Activated naive CD4-positive, alpha-beta T cell treated with anti-CD3 and anti-CD28 coated beads for 36 hours (primary cell): Measurements from ENCODE around the gene CSF1. TPM values are rescaled to one million over a fixed set of nuclear protein-coding genes. Genes with fewer than 3 reads are reported as not detected.

ENCODE experiments used
- CTCF ChIA-PET: fragments of 350-600 bp; sonication (Branson Sonifier 250); formaldehyde crosslinking; loops from one replicate; lab custom pipeline; 2021; ENCODE audit warnings: antibody characterized with exemption; lab: Charles Lee
- DNase-seq: peaks from one replicate; pipeline ENCODE4 v3.0.0-alpha.2; 2020
- H3K27ac Mint-ChIP-seq: one replicate; pipeline ENCODE4 v1.8.0; 2021; ENCODE audit warnings: mild to moderate bottlenecking, mixed read lengths
- H3K27me3 Mint-ChIP-seq: one replicate; pipeline ENCODE4 v1.8.0; 2021; ENCODE audit warnings: low read depth, mixed read lengths
- H3K36me3 Mint-ChIP-seq: one replicate; pipeline ENCODE4 v1.8.0; 2021; ENCODE audit warnings: low read depth, mixed read lengths
- H3K4me1 Mint-ChIP-seq: one replicate; pipeline ENCODE4 v1.8.0; 2021; ENCODE audit warnings: low read depth, mixed read lengths
- H3K4me3 Mint-ChIP-seq: one replicate; pipeline ENCODE4 v1.8.0; 2021; ENCODE audit warnings: mild to moderate bottlenecking, moderate library complexity, mixed read lengths
- H3K9me3 Mint-ChIP-seq: one replicate; pipeline ENCODE4 v1.8.0; 2021; ENCODE audit warnings: mixed read lengths
- intact Hi-C: fragments of 100-400 bp; cut with micrococcal nuclease; formaldehyde crosslinking; loops from one replicate; pipeline ENCODE4 v1.15.1; 2023
- total RNA-seq, 2 experiments: library from RNA; stranded (reverse); gene quantifications; one replicate each; pipeline ENCODE4 v1.2.3, GENCODE V29; 2021

CSF1 gene
- total RNA-seq, 2 experiments from 2014 or later: 12.0 to 13.5 TPM

DNA sequence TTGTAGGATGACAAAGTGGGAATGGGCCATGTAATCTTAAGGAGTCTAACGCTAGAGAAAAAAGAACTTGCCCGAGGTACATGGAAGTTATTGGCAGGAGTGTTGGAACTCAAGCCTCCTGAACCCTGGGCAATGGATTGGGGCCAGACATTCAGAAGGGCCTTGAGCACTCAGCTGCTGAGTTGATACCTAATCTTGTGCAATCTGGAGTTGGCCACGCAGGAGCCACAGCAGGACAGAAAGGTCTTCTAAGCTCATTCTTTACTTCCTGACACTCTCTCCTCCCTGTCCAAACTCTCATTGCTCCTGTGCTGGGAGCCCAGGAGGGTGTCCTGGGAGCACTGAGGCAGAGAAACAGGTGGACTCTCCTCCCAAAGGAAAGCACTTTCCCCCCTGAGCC lies 25.1 kb upstream of the CSF1 start:
- no peaks in the 10 kb centered on the region for H3K9me3 Mint-ChIP-seq
- H3K4me3 Mint-ChIP-seq: no peak overlapping the region
- intact Hi-C loops: no loop called here
- CTCF ChIA-PET: interaction anchor here (0.9 kb wide), 1 partner anchor 99 kb away, joined by 3 read pairs; the partner anchor contains the start of gene AHCYL1
- H3K36me3 Mint-ChIP-seq: no peaks in the 10 kb centered on the region
- no peak overlapping the region for H3K27ac Mint-ChIP-seq
- peaks cover 10% of the 10 kb centered on the region for H3K4me1 Mint-ChIP-seq
- no peak for DNase-seq
- H3K27me3 Mint-ChIP-seq: no peaks in the 10 kb centered on the region

DNA sequence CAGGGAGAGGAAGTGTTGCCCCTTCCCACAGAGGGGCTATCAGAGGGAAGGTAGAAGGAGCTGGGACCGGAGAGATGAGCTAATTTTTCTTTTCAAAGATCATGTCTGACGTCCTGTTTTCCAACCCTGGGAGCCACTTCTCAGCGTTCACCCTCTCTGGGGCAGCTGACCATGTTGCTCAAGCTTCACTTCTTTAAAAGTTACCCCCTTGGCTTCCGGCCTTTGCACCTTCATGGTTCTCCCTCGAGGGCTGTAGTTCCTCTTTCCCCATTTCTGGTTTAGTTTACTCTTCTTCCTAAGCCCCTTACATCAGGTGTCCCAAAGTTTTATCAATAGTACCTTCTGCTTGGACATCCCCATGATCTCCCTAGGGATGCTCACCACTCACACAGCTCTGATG lies 23.8 kb upstream of the CSF1 start:
- peaks cover 17% of the 10 kb centered on the region for H3K4me1 Mint-ChIP-seq
- no peak overlapping the region for H3K27ac Mint-ChIP-seq
- H3K4me3 Mint-ChIP-seq: no peak overlapping the region
- H3K36me3 Mint-ChIP-seq: no peaks in the 10 kb centered on the region
- H3K9me3 Mint-ChIP-seq: no peaks in the 10 kb centered on the region
- intact Hi-C loops: no loop called here
- no peak for DNase-seq
- CTCF ChIA-PET: no interaction called here
- no peaks in the 10 kb centered on the region for H3K27me3 Mint-ChIP-seq

DNA sequence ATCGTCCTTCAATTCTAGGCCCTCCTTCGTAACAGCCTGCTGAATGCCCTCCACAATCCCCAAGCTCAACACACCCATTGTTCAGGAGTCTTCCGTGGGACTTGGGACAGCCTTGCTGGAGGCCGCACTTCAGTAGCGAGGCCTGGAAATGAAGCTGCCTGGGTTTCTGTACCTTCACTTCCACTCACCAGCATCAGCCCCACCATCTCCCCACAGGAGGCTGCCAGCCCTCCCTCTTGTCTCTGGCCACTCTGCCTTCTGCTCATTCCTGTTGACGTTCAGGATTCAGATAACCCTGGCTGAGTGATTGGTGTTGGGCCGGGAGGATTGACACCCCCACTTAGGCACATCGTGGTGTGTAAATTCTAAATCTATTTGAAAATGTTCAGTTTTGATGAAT lies 23.4 kb upstream of the CSF1 start:
- CTCF ChIA-PET: no interaction called here
- intact Hi-C loops: no loop called here
- no peak overlapping the region for H3K4me3 Mint-ChIP-seq
- H3K36me3 Mint-ChIP-seq: no peaks in the 10 kb centered on the region
- no peak overlapping the region for H3K27ac Mint-ChIP-seq
- DNase-seq: no peak
- H3K27me3 Mint-ChIP-seq: no peaks in the 10 kb centered on the region
- H3K9me3 Mint-ChIP-seq: no peaks in the 10 kb centered on the region
- H3K4me1 Mint-ChIP-seq: peaks cover 19% of the 10 kb centered on the region

DNA sequence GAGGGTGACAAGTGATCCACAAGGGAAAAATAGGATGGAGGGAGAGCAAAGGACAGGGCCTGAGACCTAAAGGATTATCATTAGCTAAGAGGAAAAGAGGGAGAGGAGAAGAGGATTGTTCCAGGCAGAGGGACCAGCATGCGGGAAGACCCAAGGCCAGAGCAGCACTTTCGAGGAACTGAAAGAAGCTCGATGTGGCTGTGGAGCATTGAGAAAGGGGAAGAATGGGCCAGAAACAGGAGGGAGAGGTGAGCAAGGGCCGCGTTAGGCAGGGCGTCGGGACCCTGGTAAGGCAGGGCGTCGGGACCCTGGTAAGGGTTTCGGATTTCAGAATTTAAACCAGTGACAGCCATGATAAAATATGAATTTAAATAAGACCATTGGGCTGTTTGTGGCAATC lies 22.8 kb upstream of the CSF1 start:
- Mint-ChIP-seq H3K4me1 (peaks cover 19% of the 10 kb centered on the region), H3K27ac (no peak overlapping the region), H3K36me3 (no peaks in the 10 kb centered on the region), H3K9me3 (no peaks in the 10 kb centered on the region), H3K4me3 (no peak overlapping the region), H3K27me3 (no peaks in the 10 kb centered on the region)
- intact Hi-C loops: no loop called here
- CTCF ChIA-PET: interaction anchor here (0.7 to 0.9 kb wide), 2 partner anchors 24 to 93 kb away, joined by 3 read pairs; no protein-coding TSS in a partner anchor
- DNase-seq: no peak

DNA sequence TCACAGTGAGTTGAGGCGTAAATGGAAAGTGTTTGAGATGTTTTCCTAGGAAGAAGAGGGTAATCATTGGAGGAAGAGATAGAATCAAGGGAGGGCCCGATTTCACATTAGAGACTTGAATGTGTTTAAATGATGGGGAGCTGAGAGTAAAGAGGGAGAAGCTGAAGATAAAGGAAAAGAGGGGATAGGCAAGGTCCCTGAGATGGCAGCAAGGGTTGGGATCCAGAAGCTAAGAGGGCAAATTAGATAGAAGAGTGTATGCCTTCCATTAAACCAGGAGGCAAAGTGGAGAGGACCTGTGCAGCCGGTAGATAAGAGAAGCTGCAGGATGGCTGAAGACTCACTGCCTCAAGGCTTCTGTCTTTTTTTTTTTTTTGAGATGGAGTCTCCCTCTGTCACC lies 21.6 kb upstream of the CSF1 start:
- Mint-ChIP-seq H3K27me3 (no peaks in the 10 kb centered on the region), H3K4me1 (peaks cover 19% of the 10 kb centered on the region), H3K9me3 (no peaks in the 10 kb centered on the region), H3K27ac (no peak overlapping the region), H3K36me3 (no peaks in the 10 kb centered on the region), H3K4me3 (no peak overlapping the region)
- DNase-seq: no peak
- intact Hi-C loops: no loop called here
- CTCF ChIA-PET: no interaction called here

DNA sequence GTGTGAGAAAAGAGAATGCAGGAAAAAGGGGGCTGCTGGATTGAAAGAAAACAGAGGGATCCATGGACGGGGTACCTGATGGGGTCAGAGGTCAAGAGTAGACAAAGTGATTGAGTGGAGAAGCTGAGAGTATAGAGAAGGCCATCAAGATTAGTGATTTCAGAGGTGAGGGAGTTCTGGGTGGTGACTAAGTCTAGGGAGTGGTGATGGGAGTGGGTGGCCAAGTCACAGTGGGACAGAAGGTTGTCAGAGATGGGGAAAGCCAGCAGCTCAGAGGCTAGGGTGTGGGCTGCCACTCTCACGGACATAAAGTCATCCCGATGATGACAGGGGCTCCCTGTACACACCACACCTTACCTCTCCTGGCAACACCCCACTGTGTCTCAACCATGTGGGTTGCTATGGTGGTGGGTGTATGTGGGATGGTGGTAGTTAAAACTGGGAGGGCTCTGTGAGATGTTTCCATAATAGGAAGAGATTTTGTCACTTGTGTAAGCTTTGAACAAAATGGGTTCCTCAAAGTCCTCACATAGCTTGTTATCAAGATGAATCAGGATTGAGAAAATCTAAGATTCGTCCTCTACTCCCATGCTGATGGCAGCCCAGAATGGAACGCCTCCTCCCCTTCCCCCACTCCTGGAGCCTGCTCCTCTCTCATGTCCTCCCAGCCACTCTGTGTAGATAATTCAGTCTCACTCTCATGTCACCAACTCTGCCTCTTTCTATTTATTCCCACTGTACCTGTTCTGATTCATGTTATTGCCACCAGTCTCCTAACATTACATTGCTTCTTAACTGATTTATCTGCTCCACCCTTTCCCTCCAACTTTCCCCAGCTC lies 20.3 kb upstream of the CSF1 start:
- DNase-seq: peak; percentile 47
- no peak overlapping the region for H3K27ac Mint-ChIP-seq
- intact Hi-C loops: loop anchor here (1.0 kb wide), 1 partner anchor 16 kb away; no protein-coding TSS in a partner anchor
- peaks cover 19% of the 10 kb centered on the region for H3K4me1 Mint-ChIP-seq
- H3K27me3 Mint-ChIP-seq: no peaks in the 10 kb centered on the region
- CTCF ChIA-PET: interaction anchor here (1.2 kb wide), 1 partner anchor 250 kb away, joined by 3 read pairs; no protein-coding TSS in a partner anchor
- no peak overlapping the region for H3K4me3 Mint-ChIP-seq
- H3K9me3 Mint-ChIP-seq: no peaks in the 10 kb centered on the region
- H3K36me3 Mint-ChIP-seq: no peaks in the 10 kb centered on the region

DNA sequence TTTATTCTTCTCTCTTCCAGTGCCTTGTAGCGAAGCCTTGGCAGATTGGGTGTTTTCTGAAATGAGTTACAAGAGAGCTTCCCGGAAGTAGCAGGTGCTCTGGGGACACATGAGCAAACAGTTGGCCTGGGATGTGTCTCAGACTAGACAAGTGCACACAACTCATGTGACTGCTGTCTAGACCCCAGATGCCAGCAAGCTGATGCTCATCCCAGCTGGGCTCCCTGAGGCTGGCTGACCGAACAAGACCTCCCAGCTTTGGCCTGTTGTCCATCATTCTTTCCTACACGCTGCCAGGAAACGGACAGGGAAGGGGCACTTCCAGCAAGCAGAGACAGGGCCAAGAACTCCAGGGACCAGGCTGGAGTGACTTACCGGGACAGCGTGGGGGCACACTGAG lies 18.7 kb upstream of the CSF1 start:
- intact Hi-C loops: no loop called here

DNA sequence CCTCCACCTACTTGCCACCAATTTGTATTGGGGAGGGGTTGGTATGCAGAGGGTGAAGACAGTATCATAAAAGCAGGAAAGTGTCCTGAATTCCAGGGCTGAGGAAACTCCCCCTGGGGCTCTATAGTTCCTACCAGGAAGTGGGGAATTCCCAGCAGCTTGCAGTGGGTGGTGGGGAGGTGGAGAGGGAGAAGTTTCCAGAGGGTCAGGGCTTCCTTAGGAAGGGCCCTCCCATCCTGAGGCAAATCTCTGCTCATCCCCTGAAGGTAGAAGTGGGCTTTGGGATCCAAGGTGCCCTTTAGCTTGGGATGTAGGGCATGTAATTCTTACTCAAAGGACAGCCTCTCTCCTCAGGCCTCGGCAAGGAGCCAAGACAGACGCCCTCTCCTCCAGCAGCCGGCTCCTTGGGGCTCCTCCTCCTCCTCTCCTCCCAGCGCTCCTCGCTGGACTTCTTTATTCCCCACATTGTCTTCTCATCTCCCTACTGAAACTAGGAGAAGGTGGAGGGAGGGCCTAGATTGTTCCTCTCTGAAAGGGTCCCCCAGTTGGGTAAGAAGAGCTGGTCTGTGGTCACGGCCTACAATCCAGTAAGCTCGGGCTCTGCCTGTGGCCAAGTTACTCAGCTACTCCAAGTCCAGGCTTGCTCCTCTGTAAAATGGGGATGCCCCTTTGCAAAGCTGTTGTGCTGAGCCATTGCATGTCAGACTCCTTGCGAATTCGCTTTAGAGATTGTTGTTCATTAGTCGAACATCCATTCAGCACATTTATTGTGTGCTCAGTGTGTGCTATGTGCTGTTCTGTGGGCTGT lies 17.9 kb upstream of the CSF1 start:
- no peak for DNase-seq
- intact Hi-C loops: no loop called here
- Mint-ChIP-seq H3K27me3 (no peaks in the 10 kb centered on the region), H3K4me3 (no peak overlapping the region), H3K36me3 (no peaks in the 10 kb centered on the region), H3K4me1 (peaks cover 19% of the 10 kb centered on the region), H3K9me3 (no peaks in the 10 kb centered on the region), H3K27ac (no peak overlapping the region)
- CTCF ChIA-PET: no interaction called here

More for the DNA sequence above, 18.7 kb upstream of the CSF1 start:
- CTCF ChIA-PET: no interaction called here
- H3K4me1 Mint-ChIP-seq: peaks cover 19% of the 10 kb centered on the region
- H3K9me3 Mint-ChIP-seq: no peaks in the 10 kb centered on the region
- H3K36me3 Mint-ChIP-seq: no peaks in the 10 kb centered on the region
- no peak overlapping the region for H3K27ac Mint-ChIP-seq
- no peak overlapping the region for H3K4me3 Mint-ChIP-seq
- no peaks in the 10 kb centered on the region for H3K27me3 Mint-ChIP-seq
- no peak for DNase-seq

DNA sequence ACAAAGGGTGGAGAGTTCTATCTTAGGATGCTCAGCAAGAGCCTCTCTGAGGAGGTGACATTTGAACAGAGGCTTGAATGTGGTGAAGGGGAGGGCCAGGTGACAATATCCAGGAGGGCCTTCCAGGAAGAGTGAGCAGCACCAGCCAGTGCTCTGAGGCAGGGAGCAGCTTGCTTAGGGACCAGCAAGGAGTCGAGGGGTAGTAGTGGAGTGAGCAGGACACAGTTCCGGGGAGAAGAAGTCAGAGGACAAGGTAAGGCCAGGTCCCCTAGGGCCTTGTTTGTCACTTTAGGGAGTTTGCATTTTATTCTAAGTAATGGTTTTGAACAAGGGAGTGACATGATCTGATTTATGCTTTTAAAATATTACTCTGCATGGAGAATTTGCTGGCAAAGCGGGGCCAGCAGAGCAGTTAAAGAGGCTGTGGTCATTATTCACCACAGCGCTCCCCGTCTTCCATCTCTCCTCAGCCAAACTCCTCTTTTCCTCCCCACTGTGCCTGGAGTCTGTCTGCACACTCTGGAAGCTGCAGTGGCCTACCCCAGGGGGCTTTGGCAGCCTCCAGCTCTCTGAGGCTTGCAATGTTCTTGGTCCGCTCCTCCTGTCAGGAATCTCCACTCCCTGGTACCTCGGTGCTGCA lies 17.0 kb upstream of the CSF1 start:
- H3K4me3 Mint-ChIP-seq: no peak overlapping the region
- DNase-seq: no peak
- H3K36me3 Mint-ChIP-seq: no peaks in the 10 kb centered on the region
- no peaks in the 10 kb centered on the region for H3K27me3 Mint-ChIP-seq
- CTCF ChIA-PET: no interaction called here
- H3K4me1 Mint-ChIP-seq: peaks cover 19% of the 10 kb centered on the region
- no peaks in the 10 kb centered on the region for H3K9me3 Mint-ChIP-seq
- intact Hi-C loops: no loop called here
- H3K27ac Mint-ChIP-seq: no peak overlapping the region

DNA sequence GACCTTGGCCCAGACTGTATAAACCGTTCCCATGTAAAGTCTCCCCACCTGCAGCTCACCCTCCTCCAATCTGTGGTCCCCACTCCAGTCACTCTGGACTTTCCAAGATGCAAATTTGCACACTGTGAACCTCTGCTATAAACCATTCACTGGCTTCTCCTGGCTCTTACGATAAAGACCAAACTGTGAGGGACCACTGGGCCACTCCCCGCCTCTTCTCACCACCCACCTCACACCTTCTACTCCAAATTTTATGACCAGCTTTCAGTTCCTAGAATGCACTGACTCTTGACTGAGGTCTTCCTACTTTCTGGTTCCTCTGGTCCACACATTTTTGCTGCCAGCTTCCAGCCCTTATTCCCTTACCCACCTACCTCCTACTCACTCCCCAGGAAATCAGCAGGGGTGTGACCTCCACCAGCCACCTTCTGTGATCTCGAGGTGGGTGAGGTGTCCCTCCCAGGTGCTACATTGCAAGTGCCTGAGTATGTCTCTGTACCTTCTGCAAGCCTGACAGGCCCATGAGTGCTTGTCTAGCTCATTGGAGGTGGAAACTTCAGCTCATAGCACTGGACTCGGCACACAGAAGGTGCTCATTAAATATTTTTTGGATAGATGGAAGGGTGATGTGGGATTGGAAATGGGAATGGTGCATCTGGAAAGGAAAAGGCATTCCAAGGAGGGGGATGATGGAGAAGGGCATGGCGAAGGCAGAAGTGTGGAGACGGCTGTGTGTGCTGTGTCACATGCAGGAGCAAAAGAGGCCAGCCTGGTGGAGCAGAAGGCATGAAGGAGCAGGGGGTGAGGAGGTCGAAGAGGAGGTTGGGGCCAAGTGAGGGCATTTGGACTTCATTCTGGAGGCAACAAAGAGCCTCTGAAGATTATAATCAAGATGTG lies 15.6 kb upstream of the CSF1 start:
- Mint-ChIP-seq H3K36me3 (no peaks in the 10 kb centered on the region), H3K4me1 (peaks cover 18% of the 10 kb centered on the region), H3K9me3 (no peaks in the 10 kb centered on the region), H3K4me3 (no peak overlapping the region), H3K27me3 (no peaks in the 10 kb centered on the region), H3K27ac (no peak overlapping the region)
- intact Hi-C loops: no loop called here
- CTCF ChIA-PET: no interaction called here
- no peak for DNase-seq

DNA sequence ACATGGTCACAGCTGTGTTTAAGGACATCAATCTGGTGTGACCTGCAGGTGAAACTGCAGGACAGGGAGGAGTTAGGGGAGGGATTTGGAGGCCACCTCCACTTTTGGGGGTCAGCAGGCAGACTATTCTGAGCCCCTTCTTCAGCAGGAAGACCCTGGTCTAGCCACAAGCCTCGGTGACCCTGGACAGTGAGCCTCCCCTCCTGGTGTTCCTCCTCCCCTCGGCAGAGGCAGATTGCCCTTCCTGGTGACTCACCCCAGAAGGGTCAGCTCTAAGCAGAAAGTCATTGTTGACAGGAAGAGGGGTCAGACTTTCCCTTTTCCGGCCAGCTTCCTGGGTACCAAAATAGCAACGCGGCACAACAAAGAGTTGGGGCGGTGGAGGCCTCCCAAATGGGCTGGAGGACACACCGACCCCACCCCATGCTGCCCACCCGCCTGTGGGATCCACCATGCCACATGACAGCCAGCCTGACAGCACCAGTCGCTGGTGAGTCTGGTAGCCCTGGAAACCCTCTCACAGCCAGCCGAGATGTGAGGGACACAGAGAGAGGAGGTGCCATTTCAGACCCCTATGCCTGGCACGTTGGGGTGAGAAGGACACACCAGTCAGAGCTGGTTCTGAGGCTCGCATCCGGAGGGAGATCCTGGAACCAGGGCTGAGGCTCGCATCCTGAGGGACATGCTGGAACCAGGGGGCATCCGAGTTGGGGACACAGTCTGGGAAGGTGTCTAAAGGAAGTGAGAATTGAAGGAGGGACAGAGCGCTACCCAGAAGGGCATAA lies 14.7 kb upstream of the CSF1 start:
- Mint-ChIP-seq H3K36me3 (no peaks in the 10 kb centered on the region), H3K4me3 (no peak overlapping the region), H3K9me3 (no peaks in the 10 kb centered on the region), H3K27ac (peak overlapping the region; percentile 47), H3K4me1 (peaks cover 10% of the 10 kb centered on the region), H3K27me3 (no peaks in the 10 kb centered on the region)
- DNase-seq: peak; percentile 28
- intact Hi-C loops: no loop called here
- CTCF ChIA-PET: interaction anchor here (1.0 kb wide), 1 partner anchor 105 kb away, joined by 3 read pairs; no protein-coding TSS in a partner anchor
